ENCODE data around the gene CDH24. TPM values are rescaled to one million over a fixed set of nuclear protein-coding genes. Genes with fewer than 3 reads are reported as not detected.
A peak's percentile ranks its signal among the peaks of the same experiment; 100 is the strongest.

The CDH24 gene
- polyA plus RNA-seq, 1 donor from 2014 or later: 0.09 TPM

GRCh38 chr14:23058654-23059504 is 1.6 kb upstream of the CDH24 start:
- Mint-ChIP-seq H3K36me3 (peaks cover 5% of the 10 kb centered on the region), H3K9me3 (no peaks in the 10 kb centered on the region), H3K4me1 (peaks cover 5 to 13% (median 8%) of the 10 kb centered on the region in 3 donors), H3K27ac (peak overlapping the region in 1 of 3 donors; percentile 95), H3K4me3 (peak overlapping the region in 1 of 4 donors; percentile 38), H3K27me3 (peaks cover 5% of the 10 kb centered on the region)

GRCh38 chr14:23057757-23058653 is 685 bp upstream of the CDH24 start:
- peaks cover 5% of the 10 kb centered on the region for H3K36me3 Mint-ChIP-seq
- H3K27ac Mint-ChIP-seq: peak overlapping the region in 2 of 3 donors; percentile 69 to 83
- H3K9me3 Mint-ChIP-seq: no peaks in the 10 kb centered on the region
- peak overlapping the region; percentile 78 to 96 (median 91) for H3K4me3 Mint-ChIP-seq
- peaks cover 5 to 13% (median 8%) of the 10 kb centered on the region in 3 donors for H3K4me1 Mint-ChIP-seq
- H3K27me3 Mint-ChIP-seq: peaks cover 5% of the 10 kb centered on the region

- Mint-ChIP-seq H3K4me3 (peak overlapping the region; percentile 57 to 95 (median 86)), H3K4me1 (peaks cover 5 to 13% (median 8%) of the 10 kb centered on the region in 3 donors), H3K27ac (peak overlapping the region in 2 of 3 donors; percentile 13 to 92), H3K9me3 (no peaks in the 10 kb centered on the region), H3K36me3 (peaks cover 5% of the 10 kb centered on the region), H3K27me3 (peaks cover 5% of the 10 kb centered on the region)
Measured at GRCh38 chr14:23056145-23056955, 970 bp downstream of the CDH24 start.

DNA sequence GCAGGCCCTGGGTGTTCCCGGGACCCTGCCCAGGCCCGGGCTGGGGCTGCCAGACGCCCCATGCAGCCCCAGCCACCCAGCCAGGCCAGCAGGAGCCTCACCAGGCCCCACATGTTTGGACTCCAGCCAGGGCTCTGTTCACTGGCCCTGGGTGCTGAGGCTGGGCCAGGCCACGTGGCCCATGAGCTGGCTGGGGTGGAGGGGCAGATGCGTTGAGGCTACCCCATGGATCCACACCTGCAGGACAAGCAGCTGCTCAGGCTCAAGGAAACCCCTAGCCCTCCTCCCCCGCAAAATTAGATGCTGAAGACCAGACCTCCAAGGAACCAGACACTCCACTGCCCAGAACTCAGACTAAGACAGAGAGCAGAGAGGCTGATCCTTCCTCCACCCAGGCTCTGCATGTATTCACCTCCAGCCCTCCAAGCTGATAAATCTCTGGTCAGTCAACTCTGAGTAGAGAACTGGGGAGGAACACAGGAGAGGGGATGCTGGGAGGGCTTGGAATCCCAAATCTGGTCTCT is 1.6 kb downstream of the CDH24 start:
- Mint-ChIP-seq H3K27me3 (peaks cover 5% of the 10 kb centered on the region), H3K27ac (no peak overlapping the region), H3K4me3 (peak overlapping the region in 2 of 4 donors; percentile 91 to 95), H3K36me3 (peaks cover 5% of the 10 kb centered on the region), H3K4me1 (peaks cover 5 to 13% (median 8%) of the 10 kb centered on the region in 3 donors), H3K9me3 (no peaks in the 10 kb centered on the region)

DNA sequence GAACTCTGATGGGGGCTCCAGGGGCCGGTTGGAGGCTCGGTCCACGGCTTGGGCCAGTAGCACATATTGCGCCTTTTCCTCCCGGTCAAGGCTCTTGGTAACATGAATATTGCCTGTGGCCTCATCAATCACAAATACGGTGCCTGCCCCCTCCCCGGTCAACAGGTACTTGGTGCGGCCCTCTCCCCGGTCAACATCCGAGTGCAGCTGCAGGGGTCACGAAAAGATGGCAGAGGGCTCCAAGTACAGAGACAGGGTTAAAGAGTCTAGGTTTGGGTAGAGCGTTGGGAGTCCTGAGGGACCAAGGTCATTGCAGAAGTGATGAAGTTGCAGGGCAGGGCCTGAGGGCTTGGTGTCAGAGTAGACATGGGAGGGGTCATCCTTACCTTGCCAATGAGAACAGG is 2.2 kb downstream of the CDH24 start:
- H3K27me3 Mint-ChIP-seq: peaks cover 5% of the 10 kb centered on the region
- H3K27ac Mint-ChIP-seq: no peak overlapping the region
- peaks cover 5 to 13% (median 8%) of the 10 kb centered on the region in 3 donors for H3K4me1 Mint-ChIP-seq
- peak overlapping the region in 1 of 4 donors; percentile 18 for H3K4me3 Mint-ChIP-seq
- peaks cover 5% of the 10 kb centered on the region for H3K36me3 Mint-ChIP-seq
- no peaks in the 10 kb centered on the region for H3K9me3 Mint-ChIP-seq

DNA sequence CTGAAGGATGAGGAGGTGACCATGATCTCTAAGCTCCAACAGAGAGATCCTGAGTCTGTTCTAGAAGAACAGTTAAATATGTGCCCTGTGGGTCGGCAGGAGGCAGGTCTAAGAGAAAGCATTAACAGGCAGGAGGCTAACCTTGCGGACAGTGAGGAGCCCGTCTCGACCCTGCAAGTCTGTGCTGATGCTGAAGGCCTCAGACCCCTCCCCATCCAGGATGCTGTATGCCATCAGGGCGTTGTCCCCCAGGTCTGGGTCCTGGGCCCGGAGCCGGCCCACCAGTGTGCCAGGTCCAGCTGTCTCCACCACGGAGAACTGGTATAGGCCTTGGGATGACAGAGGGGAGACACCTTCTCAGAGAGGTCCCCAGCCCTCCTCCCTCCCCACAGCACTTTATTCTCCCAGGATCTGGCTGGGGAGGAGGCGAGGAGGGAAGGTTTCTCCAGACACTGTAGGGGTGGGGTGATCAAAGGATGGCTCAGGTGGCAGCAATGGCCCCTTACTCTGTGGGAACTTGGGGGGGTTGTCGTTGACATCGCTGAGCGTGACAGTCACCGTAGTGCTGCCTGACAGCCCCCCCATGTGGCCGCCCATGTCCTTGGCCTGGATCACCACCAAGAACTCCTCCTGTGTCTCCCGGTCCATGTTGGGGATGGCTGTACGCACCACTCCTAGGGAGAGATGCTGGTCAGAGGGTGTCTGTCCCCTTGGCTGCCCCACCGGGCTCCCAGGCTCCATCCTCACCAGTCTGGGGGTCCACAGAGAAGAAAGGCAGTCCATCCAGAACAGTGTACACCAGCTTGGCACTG is 3.1 kb downstream of the CDH24 start:
- H3K27ac Mint-ChIP-seq: peak overlapping the region in 1 of 3 donors; percentile 48
- peak overlapping the region in 2 of 4 donors; percentile 35 to 44 for H3K4me3 Mint-ChIP-seq
- peaks cover 5 to 13% (median 8%) of the 10 kb centered on the region in 3 donors for H3K4me1 Mint-ChIP-seq
- H3K9me3 Mint-ChIP-seq: no peaks in the 10 kb centered on the region
- H3K36me3 Mint-ChIP-seq: peaks cover 3% of the 10 kb centered on the region
- peaks cover 5% of the 10 kb centered on the region for H3K27me3 Mint-ChIP-seq

DNA sequence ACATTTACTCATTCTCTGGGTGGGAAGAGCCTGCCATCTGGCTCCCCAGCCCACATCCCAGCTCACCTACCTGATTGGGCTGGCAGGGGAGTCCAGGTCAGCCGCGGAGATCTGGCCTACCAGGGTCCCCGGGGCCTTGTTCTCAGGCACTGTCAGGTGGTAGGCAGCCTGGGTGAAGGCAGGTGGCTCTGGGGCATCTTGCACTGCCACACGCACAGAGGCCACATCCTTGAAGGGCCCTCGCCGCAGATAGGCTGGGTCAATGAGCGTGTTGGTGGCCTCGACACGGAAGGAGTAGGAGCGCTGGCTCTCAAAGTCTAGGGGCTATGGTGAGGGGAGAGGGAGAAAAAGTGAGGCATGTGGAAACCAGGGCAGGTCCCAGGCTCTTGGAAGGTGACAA is 3.9 kb downstream of the CDH24 start:
- peaks cover 2% of the 10 kb centered on the region for H3K36me3 Mint-ChIP-seq
- H3K27me3 Mint-ChIP-seq: peaks cover 5% of the 10 kb centered on the region
- peaks cover 5 to 13% (median 8%) of the 10 kb centered on the region in 3 donors for H3K4me1 Mint-ChIP-seq
- no peaks in the 10 kb centered on the region for H3K9me3 Mint-ChIP-seq
- H3K27ac Mint-ChIP-seq: no peak overlapping the region
- peak overlapping the region in 1 of 4 donors; percentile 35 for H3K4me3 Mint-ChIP-seq

DNA sequence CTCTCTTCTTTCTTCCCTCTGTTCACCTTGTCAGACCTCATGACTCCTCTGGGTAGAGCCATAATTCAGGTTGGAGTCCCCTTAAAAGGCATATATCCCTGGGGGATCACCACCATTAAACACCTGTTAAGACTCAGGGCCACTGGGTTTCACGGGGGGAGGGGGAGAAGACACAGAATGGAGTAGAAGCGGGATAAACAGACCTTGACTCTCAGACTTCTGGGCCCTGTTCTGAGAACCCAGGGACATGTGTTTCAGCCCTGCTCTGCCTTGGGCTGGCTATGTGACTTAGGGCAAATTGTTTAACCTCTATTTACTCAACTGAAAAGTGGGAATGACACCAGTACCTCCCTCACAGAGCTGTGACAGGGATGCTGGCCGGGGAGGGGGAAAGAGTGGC is 4.6 kb downstream of the CDH24 start:
- H3K27ac Mint-ChIP-seq: peak overlapping the region in 1 of 3 donors; percentile 76
- H3K9me3 Mint-ChIP-seq: no peaks in the 10 kb centered on the region
- peaks cover 0 to 9% (median 6%) of the 10 kb centered on the region in 3 donors for H3K4me1 Mint-ChIP-seq
- H3K27me3 Mint-ChIP-seq: peaks cover 5% of the 10 kb centered on the region
- H3K36me3 Mint-ChIP-seq: no peaks in the 10 kb centered on the region
- no peak overlapping the region for H3K4me3 Mint-ChIP-seq

DNA sequence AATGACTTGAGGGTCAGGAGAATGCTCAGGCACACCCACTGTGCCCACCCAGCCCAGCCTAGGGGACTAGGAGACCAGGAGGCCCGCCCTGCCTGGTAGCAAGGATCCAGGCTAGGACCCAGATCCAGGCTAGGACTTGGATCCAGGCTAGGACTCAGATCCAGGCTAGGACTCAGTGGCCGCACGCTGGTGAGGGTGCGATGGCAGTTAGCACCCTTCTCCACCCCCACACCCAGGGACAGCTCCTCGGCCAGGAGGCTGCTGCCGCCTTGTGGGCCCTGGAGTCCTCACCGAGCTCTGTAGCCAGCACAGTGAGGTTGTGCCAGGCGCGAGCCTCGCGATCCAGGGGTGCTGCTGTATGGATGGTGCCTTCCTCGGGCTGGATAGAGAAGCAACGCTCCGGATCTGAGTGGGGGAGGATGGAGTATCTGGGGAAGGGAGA is 5.1 kb downstream of the CDH24 start:
- peaks cover 1% of the 10 kb centered on the region for H3K36me3 Mint-ChIP-seq
- peaks cover 7% of the 10 kb centered on the region for H3K27me3 Mint-ChIP-seq
- peaks cover 0 to 9% (median 6%) of the 10 kb centered on the region in 3 donors for H3K4me1 Mint-ChIP-seq
- H3K9me3 Mint-ChIP-seq: no peaks in the 10 kb centered on the region
- H3K27ac Mint-ChIP-seq: no peak overlapping the region
- no peak overlapping the region for H3K4me3 Mint-ChIP-seq

- Mint-ChIP-seq H3K36me3 (peaks cover 1% of the 10 kb centered on the region), H3K9me3 (no peaks in the 10 kb centered on the region), H3K27me3 (peaks cover 6% of the 10 kb centered on the region), H3K4me3 (no peak overlapping the region), H3K27ac (no peak overlapping the region), H3K4me1 (peaks cover 0 to 4% (median 4%) of the 10 kb centered on the region in 3 donors)
Measured at GRCh38 chr14:23051141-23052057, 5.9 kb downstream of the CDH24 start.

- no peaks in the 10 kb centered on the region for H3K9me3 Mint-ChIP-seq
- no peak overlapping the region for H3K4me3 Mint-ChIP-seq
- no peak overlapping the region for H3K27ac Mint-ChIP-seq
- H3K27me3 Mint-ChIP-seq: peaks cover 2% of the 10 kb centered on the region
- H3K4me1 Mint-ChIP-seq: no peaks in the 10 kb centered on the region
- H3K36me3 Mint-ChIP-seq: peaks cover 1% of the 10 kb centered on the region
Measured at GRCh38 chr14:23049011-23049410, 8.3 kb downstream of the CDH24 start.

DNA sequence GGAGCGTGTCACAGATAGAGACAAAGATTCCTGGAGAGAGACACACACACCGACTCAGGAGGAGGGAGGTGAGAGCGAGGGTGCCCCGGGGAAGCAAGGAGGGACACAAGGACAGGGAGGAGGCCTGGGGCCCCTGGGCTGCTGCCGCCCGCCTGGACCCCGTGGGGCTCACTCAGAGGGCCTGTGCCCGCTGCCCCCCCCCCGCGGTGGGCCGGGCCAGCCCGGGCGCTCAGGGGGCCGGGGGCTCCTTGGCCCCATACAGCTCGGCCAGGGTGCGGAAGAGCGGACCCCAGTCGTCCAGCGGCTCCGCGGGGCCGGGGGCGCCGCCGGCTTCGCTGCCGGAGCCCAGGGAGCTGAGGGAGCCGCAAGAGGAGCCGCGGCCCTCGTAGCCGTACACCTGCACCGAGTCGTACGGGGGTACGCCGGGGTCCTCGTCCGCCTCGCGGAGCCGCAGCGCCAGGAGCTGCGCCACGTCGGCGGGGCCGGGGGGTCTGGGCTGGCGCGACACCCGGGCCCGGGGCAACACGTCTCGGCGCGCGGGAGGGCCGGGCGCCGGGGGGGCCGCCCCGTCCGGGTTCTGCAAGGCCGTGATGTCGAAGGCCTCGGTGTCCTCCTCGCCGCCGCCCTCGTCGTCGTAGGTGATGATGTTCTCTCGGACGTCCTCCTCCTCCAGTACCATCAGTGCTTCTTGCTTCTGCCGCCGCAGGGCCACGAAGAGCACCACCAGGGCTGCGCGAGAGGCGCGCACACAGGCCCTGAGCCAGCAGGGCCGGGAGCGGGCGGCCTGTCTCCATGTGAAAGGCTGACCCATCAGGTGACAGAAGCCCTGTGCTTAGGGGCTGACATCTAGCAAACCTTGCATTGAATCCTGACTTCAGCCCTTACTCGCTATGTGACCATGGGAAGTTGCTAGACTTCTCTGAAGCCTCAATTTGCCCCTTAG is 9.3 kb downstream of the CDH24 start:
- no peaks in the 10 kb centered on the region for H3K4me1 Mint-ChIP-seq
- H3K36me3 Mint-ChIP-seq: peaks cover 1% of the 10 kb centered on the region
- no peaks in the 10 kb centered on the region for H3K9me3 Mint-ChIP-seq
- H3K27ac Mint-ChIP-seq: no peak overlapping the region
- peaks cover 2% of the 10 kb centered on the region for H3K27me3 Mint-ChIP-seq
- H3K4me3 Mint-ChIP-seq: no peak overlapping the region
